Activated T-cell treated with anti-CD3 and anti-CD28 coated beads, Interleukin-2, amount 50 U/mL, for 4 hours (primary cell): ENCODE results near the gene LRP1. TPM values are rescaled to one million over a fixed set of nuclear protein-coding genes. Genes with fewer than 3 reads are reported as not detected.

ENCODE experiments used
- ATAC-seq, 2 donors: fragments of 200-7000 bp; cut with Tn5 transposase; one replicate each; pipeline ENCODE4 v1.10.0; 2021
- DNase-seq: peaks from one replicate; pipeline ENCODE4 v3.0.0-alpha.2; 2020
- H3K27me3 Mint-ChIP-seq: one replicate; pipeline ENCODE4 v1.8.0; 2021; ENCODE audit warnings: low read depth, mixed read lengths
- H3K36me3 Mint-ChIP-seq: one replicate; pipeline ENCODE4 v1.8.0; 2022; ENCODE audit warnings: mixed read lengths; ENCODE audit not compliant: insufficient read depth
- H3K4me1 Mint-ChIP-seq: one replicate; pipeline ENCODE4 v1.8.0; 2021; ENCODE audit warnings: low read depth, mixed read lengths
- H3K4me3 Mint-ChIP-seq: one replicate; pipeline ENCODE4 v1.8.0; 2021; ENCODE audit warnings: mild to moderate bottlenecking, moderate library complexity, mixed read lengths
- H3K9me3 Mint-ChIP-seq: one replicate; pipeline ENCODE4 v1.8.0; 2021; ENCODE audit warnings: mixed read lengths
- total RNA-seq, 3 donors: library from RNA; stranded (reverse); gene quantifications; one replicate each; pipeline ENCODE4 v1.2.1, GENCODE V29; 2021

Gene LRP1
- total RNA-seq, 3 donors from 2014 or later: 0.98 to 1.1 (median 1.0) TPM

GRCh38 chr12:57099766-57100165, 28.5 kb upstream of the LRP1 start:
- no peak for ATAC-seq

GRCh38 chr12:57101892-57102695, 26.2 kb upstream of the LRP1 start:
- no peak for ATAC-seq
- no peaks in the 10 kb centered on the region for H3K27me3 Mint-ChIP-seq
- peaks cover 24% of the 10 kb centered on the region for H3K4me1 Mint-ChIP-seq
- no peaks in the 10 kb centered on the region for H3K9me3 Mint-ChIP-seq
- no peak for DNase-seq
- H3K4me3 Mint-ChIP-seq: no peak overlapping the region
- H3K36me3 Mint-ChIP-seq: peaks cover 56% of the 10 kb centered on the region

More at GRCh38 chr12:57099766-57100165, 28.5 kb upstream of the LRP1 start:
- no peaks in the 10 kb centered on the region for H3K9me3 Mint-ChIP-seq
- H3K27me3 Mint-ChIP-seq: no peaks in the 10 kb centered on the region
- no peak for DNase-seq
- peaks cover 24% of the 10 kb centered on the region for H3K4me1 Mint-ChIP-seq
- peaks cover 49% of the 10 kb centered on the region for H3K36me3 Mint-ChIP-seq
- H3K4me3 Mint-ChIP-seq: no peak overlapping the region

- Mint-ChIP-seq H3K27me3 (no peaks in the 10 kb centered on the region), H3K9me3 (no peaks in the 10 kb centered on the region), H3K4me3 (no peak overlapping the region), H3K36me3 (peaks cover 54% of the 10 kb centered on the region), H3K4me1 (peaks cover 42% of the 10 kb centered on the region)
- DNase-seq (no peak), ATAC-seq (peak in 1 of 2 donors; percentile 36)
These were observed 24.4 kb upstream of the LRP1 start for GRCh38 chr12:57103856-57104255.

- DNase-seq (no peak), ATAC-seq (no peak)
- Mint-ChIP-seq H3K4me3 (no peak overlapping the region), H3K27me3 (no peaks in the 10 kb centered on the region), H3K9me3 (no peaks in the 10 kb centered on the region), H3K4me1 (peaks cover 42% of the 10 kb centered on the region), H3K36me3 (peaks cover 51% of the 10 kb centered on the region)
These were observed 23.9 kb upstream of the LRP1 start for GRCh38 chr12:57104292-57104910.

GRCh38 chr12:57105011-57105753, 23.1 kb upstream of the LRP1 start:
- H3K4me1 Mint-ChIP-seq: peaks cover 48% of the 10 kb centered on the region
- H3K36me3 Mint-ChIP-seq: peaks cover 46% of the 10 kb centered on the region
- no peaks in the 10 kb centered on the region for H3K27me3 Mint-ChIP-seq
- no peak for ATAC-seq
- no peak overlapping the region for H3K4me3 Mint-ChIP-seq
- no peak for DNase-seq
- no peaks in the 10 kb centered on the region for H3K9me3 Mint-ChIP-seq

- no peak overlapping the region for H3K4me3 Mint-ChIP-seq
- H3K27me3 Mint-ChIP-seq: no peaks in the 10 kb centered on the region
- ATAC-seq: no peak
- no peak for DNase-seq
- no peaks in the 10 kb centered on the region for H3K9me3 Mint-ChIP-seq
- H3K4me1 Mint-ChIP-seq: peaks cover 48% of the 10 kb centered on the region
- H3K36me3 Mint-ChIP-seq: peaks cover 43% of the 10 kb centered on the region
These were observed 22.1 kb upstream of the LRP1 start for GRCh38 chr12:57106021-57106708.

- Mint-ChIP-seq H3K4me1 (peaks cover 51% of the 10 kb centered on the region), H3K36me3 (peaks cover 34% of the 10 kb centered on the region), H3K4me3 (peak overlapping the region; percentile 67)
These were observed 20.7 kb upstream of the LRP1 start for GRCh38 chr12:57107456-57108155.

GRCh38 chr12:57109207-57110103, 18.8 kb upstream of the LRP1 start:
- H3K9me3 Mint-ChIP-seq: no peaks in the 10 kb centered on the region
- peaks cover 27% of the 10 kb centered on the region for H3K36me3 Mint-ChIP-seq
- peaks cover 48% of the 10 kb centered on the region for H3K4me1 Mint-ChIP-seq
- no peak for ATAC-seq
- no peak for DNase-seq
- no peaks in the 10 kb centered on the region for H3K27me3 Mint-ChIP-seq
- H3K4me3 Mint-ChIP-seq: peak overlapping the region; percentile 92

More at GRCh38 chr12:57107456-57108155, 20.7 kb upstream of the LRP1 start:
- DNase-seq: no peak
- no peak for ATAC-seq
- Mint-ChIP-seq H3K9me3 (no peaks in the 10 kb centered on the region), H3K27me3 (no peaks in the 10 kb centered on the region)

- H3K36me3 Mint-ChIP-seq: peaks cover 20% of the 10 kb centered on the region
- H3K4me1 Mint-ChIP-seq: peaks cover 45% of the 10 kb centered on the region
- peak overlapping the region; percentile 92 for H3K4me3 Mint-ChIP-seq
- DNase-seq (peak; percentile 77), ATAC-seq (peak; percentile 53 to 61)
- H3K9me3 Mint-ChIP-seq: no peaks in the 10 kb centered on the region
- no peaks in the 10 kb centered on the region for H3K27me3 Mint-ChIP-seq
These were observed 17.9 kb upstream of the LRP1 start for GRCh38 chr12:57110104-57111030.

- ATAC-seq: peak; percentile 65 to 67
- H3K4me1 Mint-ChIP-seq: peaks cover 45% of the 10 kb centered on the region
- H3K27me3 Mint-ChIP-seq: no peaks in the 10 kb centered on the region
- H3K36me3 Mint-ChIP-seq: peaks cover 15% of the 10 kb centered on the region
- H3K9me3 Mint-ChIP-seq: no peaks in the 10 kb centered on the region
- DNase-seq: peak; percentile 79
- H3K4me3 Mint-ChIP-seq: peak within 1 kb of the TSS; percentile 92
These were observed 17.1 kb upstream of the LRP1 start, which contains the start of gene STAT6 for GRCh38 chr12:57111031-57111734. STAT6 (minus strand) TSS chr12:57111362; CDS start chr12:57108278, 3,084 bp downstream.

- ATAC-seq (peak in 1 of 2 donors; percentile 62), DNase-seq (no peak)
- Mint-ChIP-seq H3K4me1 (peaks cover 34% of the 10 kb centered on the region), H3K9me3 (no peaks in the 10 kb centered on the region), H3K4me3 (peak overlapping the region; percentile 92), H3K27me3 (no peaks in the 10 kb centered on the region), H3K36me3 (peaks cover 2% of the 10 kb centered on the region)
These were observed 15.6 kb upstream of the LRP1 start for GRCh38 chr12:57112492-57113294.
